ENCODE results near the gene BRD1.
"Not testable (repeated sequence)": the region's sequence is repeated elsewhere in the genome, so short reads cannot be mapped to it uniquely, and the experiment has no call there.

BRD1 gene

GRCh38 chr22:49768951-49769690 lies 58.6 kb downstream of the BRD1 start:
- peak; percentile 44 for DNase-seq (ENCODE audit: low read depth)

GRCh38 chr22:49768077-49768910 lies 59.4 kb downstream of the BRD1 start:
- DNase-seq (ENCODE audit: low read depth): no peak

- peak; percentile 61 for DNase-seq (ENCODE audit: low read depth)
Observed at GRCh38 chr22:49767355-49768062, 60.2 kb downstream of the BRD1 start.

- no peak for DNase-seq (ENCODE audit: low read depth)
Observed at GRCh38 chr22:49765951-49766350, 61.7 kb downstream of the BRD1 start.

GRCh38 chr22:49765091-49765771 lies 62.4 kb downstream of the BRD1 start:
- no peak for DNase-seq (ENCODE audit: low read depth)

DNA sequence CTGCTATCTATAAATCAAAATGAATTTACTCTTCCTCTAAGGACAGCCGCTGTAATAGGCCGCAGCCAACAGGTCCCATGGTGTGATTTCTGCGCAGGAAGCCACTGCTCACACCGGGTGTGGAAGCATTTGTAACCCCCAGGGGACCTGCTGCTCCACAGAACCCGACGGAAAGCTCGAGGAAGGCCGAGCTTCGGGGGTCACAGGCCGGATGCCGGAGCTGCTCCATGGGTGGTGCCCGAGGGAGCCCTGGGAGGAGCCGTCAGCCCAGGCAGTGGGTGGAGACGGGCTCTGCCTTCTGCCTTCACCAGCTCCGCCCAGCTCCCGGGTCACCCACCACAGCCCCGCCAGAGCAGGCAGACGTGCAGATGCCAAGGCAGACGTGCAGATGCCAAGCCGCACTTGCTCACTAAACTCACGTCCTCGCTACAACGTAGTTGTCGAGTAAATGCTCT lies 63.5 kb downstream of the BRD1 start:
- DNase-seq (ENCODE audit: low read depth): no peak

DNA sequence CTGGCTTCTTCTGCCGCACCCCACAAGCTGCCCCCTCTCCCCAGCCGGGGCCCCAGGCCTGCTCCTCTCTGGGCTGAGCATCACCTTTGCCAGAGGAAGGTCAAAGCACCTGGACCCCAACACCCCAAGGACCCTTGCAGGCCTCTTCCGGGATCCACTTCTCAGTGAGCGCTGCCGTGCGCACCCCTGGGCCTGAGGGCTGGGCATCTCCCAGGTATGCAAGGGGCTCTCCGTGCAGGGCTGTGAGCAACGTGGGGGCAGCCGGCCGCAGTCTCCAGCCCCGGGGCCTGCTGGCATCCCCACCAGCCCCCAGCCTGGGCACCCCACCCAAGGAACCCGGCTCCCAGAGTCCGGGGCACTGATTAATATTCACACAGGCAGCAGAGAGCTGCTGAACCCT lies 64.0 kb downstream of the BRD1 start:
- DNase-seq (ENCODE audit: low read depth): no peak

DNA sequence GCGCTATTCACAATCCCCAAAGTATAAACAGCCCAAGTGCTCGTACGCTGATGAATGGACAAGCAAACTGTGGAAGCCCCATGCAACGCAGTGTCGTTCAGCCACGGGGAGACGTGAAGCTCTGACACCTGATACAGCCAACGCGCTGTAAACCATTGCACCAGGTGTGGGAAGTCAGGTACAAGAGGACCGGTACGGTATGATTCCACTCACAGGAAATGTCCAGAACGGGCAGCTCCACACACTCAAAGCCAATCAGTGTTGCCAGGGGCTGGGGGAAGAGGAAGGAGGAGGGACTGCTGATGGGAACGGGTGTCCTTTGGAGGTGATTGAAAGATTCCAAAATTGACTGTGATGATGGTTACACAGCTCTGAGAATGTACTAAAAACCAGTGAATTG lies 64.5 kb downstream of the BRD1 start:
- no peak for DNase-seq (ENCODE audit: low read depth)

DNA sequence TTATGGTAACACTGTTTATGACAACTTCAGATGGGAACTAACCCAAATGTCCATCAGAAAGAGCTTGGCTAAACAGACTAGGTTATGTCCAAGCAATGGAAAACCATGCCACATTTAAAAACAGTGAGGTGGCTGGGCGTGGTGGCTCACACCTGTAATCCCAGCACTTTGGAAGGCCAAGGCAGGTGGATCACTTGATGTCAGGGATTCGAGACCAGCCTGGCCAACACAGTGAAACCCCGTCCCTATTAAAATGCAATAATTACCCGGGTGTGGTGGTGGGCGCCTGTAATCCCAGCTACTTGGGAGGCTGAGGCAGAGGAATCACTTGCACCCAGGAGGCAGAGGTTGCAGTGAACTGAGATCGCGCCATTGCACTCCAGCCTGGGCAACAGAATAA lies 65.1 kb downstream of the BRD1 start:
- DNase-seq (ENCODE audit: low read depth): not testable (repeated sequence)

GRCh38 chr22:49761836-49762235 lies 65.8 kb downstream of the BRD1 start:
- DNase-seq (ENCODE audit: low read depth): no peak

DNA sequence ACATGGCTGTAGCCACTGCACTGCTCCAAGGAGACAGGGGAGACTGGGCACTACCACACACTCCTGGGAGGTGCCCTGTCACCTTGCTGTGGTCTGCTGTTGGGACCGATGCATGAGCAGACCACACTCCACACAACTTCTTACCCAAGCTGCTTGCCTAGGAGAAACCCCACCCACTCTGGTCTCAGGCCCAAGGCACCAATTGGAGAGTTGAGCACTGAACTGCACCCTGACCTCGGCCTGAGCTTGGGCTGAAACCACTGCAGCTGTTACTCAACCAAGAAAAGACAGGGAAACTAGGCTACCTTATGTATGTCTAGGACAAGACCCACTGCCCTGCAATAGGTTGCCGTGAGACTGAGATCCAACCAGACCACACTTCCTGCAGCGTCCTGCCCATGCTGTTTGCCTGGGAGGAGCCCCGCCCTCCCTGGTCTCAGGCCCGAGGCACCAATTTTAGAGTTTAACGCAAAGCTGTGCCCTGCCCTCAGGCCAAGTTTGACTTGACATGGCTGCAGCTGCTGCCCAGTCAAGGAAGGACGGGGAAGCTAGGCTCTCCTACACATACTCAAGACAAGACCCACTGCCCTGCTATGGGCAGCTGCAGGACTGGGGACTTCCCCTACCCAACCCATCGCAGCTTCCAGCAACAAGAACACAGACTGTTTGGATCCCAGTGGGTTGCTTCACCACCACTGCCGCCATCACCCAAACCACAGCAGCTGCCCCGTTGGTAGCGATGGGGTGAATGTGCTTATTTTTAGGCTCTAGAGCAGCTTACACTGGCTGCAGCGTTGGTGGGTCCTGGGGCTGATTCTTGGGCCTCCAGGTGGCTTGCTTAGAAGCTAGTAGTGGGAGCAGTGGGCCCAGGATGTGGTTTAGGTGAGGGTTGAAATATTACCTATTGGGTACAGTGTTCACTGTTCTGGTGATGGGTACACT lies 66.8 kb downstream of the BRD1 start:
- DNase-seq (ENCODE audit: low read depth): no peak

- DNase-seq (ENCODE audit: low read depth): no peak
Observed at GRCh38 chr22:49760280-49760629, 67.4 kb downstream of the BRD1 start.

DNA sequence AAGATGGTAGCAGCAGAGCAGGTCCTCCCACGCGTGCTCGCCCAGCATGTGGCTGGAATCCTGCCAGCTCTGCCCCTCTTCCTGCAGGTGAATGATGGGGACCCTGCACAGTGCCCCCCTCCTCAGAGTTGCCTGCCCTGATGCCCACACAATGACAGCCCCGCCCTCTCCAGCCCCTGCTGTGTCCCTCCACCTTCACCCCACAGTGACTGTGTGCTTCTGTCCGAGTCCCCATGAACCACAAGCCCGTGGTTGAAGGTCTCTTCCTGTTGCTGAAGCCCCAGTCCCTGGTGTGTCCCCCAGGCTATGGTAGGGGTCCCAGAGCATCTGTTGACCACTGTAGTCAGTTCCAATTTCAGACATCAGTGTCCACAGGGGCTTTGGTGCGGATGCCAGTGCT lies 71.0 kb downstream of the BRD1 start:
- no peak for DNase-seq (ENCODE audit: low read depth)

GRCh38 chr22:49756201-49756600 lies 71.5 kb downstream of the BRD1 start:
- no peak for DNase-seq (ENCODE audit: low read depth)

DNA sequence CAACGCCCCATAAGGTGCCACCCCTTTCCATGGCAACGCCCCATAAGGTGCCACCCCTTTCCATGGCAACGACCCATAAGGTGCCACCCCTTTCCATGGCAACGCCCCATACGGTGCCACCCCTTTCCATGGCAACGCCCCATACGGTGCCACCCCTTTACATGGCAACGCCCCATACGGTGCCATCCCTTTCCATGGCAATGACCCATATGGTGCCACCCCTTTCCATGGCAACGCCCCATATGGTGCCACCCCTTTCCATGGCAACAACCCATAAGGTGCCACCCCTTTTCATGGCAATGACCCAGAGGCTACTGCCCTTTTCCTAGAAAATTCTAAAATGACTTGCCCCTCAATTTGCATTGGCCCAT lies 72.1 kb downstream of the BRD1 start:
- DNase-seq (ENCODE audit: low read depth): no peak

DNA sequence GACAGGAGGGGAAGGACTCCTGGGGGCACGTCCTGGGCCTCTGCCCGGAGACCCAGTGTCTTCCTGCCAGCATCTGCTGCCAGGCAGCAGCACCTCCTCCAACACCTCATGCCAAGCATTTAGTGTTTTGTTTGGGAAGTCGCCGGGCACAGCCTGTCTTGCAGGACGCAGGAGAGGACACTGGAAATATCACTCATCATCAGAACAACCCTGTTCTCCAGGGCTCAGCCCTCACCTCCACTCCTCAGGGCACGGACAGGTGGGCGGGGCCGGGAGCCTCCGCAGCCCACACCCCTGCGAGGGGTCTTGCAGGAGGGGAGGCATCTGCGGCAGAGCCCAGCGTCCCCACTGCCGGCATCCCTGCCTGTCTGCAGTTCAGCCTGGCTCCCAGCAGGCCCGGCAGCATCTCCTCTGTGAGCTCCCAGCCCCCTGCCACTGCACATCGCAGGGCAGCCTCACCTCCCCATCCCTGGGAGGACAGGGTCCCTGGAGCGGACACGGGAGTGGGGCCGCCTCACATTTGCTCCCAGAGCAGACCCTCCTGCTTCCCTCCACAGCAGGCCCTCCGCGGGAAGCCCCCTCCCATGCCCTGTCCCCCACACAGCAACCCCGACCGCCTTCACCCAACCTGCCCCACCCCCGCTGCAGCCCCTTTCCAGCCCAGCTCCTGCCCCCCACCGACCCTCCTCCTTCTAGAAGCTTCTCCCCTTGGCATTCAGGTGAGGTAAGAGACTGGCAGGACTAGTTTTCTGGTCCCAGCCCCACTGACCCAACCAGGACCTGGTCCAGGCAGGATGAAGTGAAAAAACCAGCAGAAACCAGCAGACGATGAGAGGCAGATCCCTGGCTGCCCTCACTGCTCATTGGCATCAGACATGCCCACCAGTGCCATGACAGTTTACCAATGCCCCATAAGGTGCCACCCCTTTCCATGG lies 72.7 kb downstream of the BRD1 start:
- no peak for DNase-seq (ENCODE audit: low read depth)

- no peak for DNase-seq (ENCODE audit: low read depth)
Observed at GRCh38 chr22:49753961-49754695, 73.5 kb downstream of the BRD1 start.

DNA sequence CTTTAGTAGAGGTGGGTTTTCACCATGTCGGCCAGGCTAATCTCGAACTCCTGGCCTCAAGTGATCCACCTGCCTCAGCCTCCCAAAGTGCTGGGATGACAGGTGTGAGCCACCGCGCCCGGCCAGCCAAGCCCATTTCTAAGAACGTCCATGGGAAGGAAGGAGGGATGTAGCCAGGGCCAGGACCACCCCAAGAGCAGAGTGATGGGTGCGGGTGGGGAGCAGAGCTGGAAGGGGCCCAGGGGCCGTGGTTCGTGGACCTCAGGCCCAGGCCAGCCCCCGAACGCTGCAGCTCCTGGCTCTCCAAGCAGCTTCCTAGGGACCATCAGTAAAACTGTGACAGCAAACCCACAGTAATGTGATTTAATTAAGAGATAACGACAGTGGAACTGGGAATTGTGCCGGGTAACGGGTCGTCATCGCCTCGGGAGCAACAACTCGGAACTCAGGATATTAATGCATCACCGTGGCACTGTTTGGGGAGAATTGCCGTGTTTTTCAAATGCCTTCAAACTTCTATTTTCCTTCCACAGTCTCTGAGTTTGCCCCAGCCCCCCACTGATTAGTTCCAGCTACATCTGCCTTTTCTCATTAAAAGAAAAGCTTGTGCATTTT lies 74.3 kb downstream of the BRD1 start:
- DNase-seq (ENCODE audit: low read depth): no peak

GRCh38 chr22:49752598-49753091 lies 75.0 kb downstream of the BRD1 start:
- no peak for DNase-seq (ENCODE audit: low read depth)
